GM19239 (cell line): Measurements from ENCODE around the gene VWF.
"Not testable (repeated sequence)": the region's sequence is repeated elsewhere in the genome, so short reads cannot be mapped to it uniquely, and the experiment has no call there.

ENCODE experiments used
- DNase-seq: peaks from one replicate; pipeline ENCODE4 v3.0.0; 2011; ENCODE audit warnings: low spot score; ENCODE audit not compliant: insufficient read length
- FAIRE-seq: peaks from 2 replicates; lab custom pipeline; 2011; peaks lifted over from hg19 to GRCh38; lab: Jason Lieb, UNC

Gene VWF

DNA sequence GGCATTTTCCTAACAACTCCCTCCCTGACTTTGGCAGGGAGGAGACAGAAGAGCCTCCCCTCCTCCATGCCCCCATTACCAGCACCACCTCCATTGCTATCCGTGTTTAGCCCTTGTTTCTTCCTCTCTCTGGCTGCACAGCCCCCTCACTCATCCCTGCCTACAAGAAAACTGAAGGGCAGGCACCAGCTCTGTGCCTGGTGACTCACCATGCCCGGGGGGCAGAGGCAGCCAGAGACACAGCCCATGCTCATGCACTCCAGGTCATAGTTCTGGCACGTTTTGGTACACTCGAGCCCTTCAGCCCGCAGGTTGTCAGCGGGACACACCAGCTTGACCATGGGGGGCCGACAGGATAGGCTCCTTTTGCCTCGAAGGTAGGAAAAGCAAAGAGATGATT, 80.4 kb downstream of the VWF start:
- DNase-seq (no peak), FAIRE-seq (no peak)

DNA sequence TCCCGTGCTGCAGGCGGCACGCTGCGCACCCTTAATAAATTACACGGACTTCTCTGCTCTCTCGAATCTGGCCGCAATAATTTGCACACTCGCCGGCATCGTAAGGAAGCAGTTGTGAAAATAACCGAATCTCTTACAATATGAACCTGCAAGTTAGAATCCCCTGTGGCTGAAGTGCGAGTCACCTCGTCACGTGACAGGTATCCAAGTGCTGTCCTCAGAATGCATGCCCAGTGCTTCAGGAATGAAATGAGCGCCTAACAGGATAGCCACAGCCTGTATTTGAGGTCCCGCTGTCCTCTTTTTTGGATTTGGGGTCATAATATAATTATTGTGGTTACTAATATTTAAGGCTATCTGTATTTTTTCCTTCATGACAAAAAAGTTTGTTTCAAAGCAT, 82.0 kb downstream of the VWF start:
- no peak for DNase-seq
- FAIRE-seq, result no peak

DNA sequence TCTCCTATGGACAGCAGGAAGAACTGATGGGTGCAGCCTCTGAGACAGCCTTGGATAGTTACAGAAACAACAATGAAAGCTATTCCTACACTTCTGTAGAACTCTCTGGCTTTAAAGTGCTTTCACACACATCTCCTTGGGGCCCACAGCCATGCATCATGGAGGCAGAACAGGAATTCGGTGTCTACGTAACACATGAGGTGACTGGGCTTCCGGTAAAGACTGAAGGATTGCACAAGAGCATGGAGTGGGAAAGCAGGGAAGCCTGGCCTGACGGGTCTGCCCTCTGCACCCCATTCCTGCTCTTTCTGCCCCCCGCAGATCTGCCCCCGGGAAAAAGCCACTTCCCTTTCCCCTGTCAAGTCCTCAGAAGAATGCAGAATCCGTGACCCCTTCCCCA, 82.6 kb downstream of the VWF start:
- FAIRE-seq (no peak), DNase-seq (no peak)

GRCh38 chr12:6040815-6041214, 83.7 kb downstream of the VWF start:
- DNase-seq (no peak), FAIRE-seq (no peak)

DNA sequence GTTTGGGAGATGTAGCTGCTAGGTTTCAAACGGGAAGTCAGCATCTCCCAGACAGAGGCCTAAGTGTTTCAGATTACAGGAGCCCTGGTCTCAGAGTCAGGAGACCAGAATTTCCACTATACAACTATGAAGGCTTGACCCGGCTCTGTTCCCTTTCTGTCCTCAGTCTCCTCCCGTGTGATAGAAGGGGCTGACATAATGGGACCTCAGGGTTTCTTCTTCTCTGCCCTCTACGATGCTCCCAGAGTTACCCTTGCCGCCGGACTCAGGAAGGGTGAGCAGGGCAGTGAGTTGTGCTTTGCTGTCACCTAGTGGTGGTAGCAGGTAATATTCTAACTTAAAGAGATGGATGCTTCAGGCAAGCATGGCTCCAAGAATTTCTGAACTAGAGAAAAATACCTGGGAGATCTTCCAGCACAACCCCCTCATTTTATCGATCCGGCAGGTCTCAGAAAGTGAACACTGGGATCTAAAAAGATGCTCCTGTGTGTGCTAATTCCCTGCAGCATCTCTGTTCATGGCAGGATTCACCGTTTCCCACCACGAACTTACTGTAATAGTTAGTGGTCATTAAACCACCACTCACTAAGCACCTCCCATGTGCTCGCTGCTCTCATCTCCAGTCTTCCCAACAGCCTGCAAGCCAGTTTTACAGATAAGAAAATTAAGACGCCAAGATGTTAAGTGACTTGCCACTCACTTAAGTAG, 84.4 kb downstream of the VWF start:
- FAIRE-seq, result peak; percentile 96
- DNase-seq, result peak; percentile 69

GRCh38 chr12:6038160-6038559, 86.3 kb downstream of the VWF start:
- FAIRE-seq, result peak; percentile 39
- DNase-seq, result peak; percentile 34

- no peak for DNase-seq
- FAIRE-seq, result no peak
Measured at GRCh38 chr12:6037459-6037858, 87.0 kb downstream of the VWF start.

- DNase-seq, result no peak
- no peak for FAIRE-seq
Measured at GRCh38 chr12:6036509-6036908, 88.0 kb downstream of the VWF start.

DNA sequence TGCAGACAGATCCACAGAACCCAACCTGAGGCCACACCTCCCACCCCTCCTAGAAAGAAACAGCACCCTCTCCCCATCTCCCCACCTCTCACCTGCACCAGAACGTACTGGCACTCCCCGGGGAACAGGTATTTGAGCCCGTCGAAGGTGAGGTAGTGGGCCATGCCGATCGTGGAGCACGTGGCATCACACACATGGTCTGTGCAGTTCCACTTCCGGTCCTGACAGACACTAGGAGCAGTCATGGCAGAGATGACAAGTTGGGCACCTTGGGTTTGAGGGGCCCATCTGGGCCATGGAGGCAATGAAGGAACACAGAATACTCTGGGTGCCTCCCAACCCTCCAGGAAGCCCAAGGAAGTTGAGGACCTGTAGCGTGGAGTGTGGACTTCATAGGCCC, 89.9 kb downstream of the VWF start:
- no peak for FAIRE-seq
- no peak for DNase-seq

DNA sequence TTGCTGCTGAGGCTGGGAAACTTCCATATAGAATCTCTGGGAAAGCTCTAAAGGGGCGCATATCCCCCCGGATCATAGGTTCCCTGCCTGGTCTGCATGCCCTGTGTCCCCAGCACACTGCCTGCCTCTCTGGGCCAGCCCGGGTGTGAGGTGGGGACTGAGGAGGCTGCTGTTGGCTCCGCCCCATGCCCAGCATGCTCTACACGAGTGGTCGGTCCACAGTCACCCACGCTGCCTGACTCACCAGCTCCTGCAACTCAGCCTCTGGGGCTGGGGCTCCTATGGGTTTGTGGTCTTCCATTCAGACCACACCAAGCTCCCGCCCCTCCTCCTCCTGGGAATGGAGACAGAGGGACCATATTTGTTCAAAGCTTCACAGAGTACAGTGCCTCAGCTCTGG, 90.9 kb downstream of the VWF start:
- DNase-seq (no peak), FAIRE-seq (no peak)

GRCh38 chr12:6032726-6033125, 91.7 kb downstream of the VWF start:
- no peak for FAIRE-seq

DNA sequence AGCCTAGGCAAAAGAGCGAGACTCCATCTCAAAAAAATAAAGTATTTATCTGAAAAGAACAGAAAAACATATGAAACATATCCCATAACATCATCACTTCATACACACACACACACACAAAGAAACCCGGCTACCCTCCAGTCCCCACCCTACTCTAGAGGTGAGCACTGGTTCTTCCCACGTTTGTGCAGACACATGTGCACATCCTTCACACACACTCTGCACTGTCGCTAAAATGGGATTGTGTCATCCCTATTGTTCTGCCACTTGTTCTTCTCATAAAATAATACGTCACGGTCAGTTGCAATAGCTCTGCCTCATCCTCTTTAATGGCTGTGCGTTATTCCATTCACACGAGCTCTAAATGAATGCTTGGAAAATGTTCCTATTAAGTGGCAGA, 93.5 kb downstream of the VWF start:
- FAIRE-seq, result no peak
- DNase-seq, result no peak

More at GRCh38 chr12:6032726-6033125, 91.7 kb downstream of the VWF start:
- no peak for DNase-seq

GRCh38 chr12:6030081-6030480, 94.4 kb downstream of the VWF start:
- DNase-seq (no peak), FAIRE-seq (no peak)

- FAIRE-seq (no peak), DNase-seq (no peak)
Measured at GRCh38 chr12:6029401-6029800, 95.1 kb downstream of the VWF start.

- DNase-seq (no peak), FAIRE-seq (no peak)
Measured at GRCh38 chr12:6026998-6027397, 97.5 kb downstream of the VWF start.

- not testable (repeated sequence) for DNase-seq, FAIRE-seq
Measured at GRCh38 chr12:6025703-6026298, 98.7 kb downstream of the VWF start.

DNA sequence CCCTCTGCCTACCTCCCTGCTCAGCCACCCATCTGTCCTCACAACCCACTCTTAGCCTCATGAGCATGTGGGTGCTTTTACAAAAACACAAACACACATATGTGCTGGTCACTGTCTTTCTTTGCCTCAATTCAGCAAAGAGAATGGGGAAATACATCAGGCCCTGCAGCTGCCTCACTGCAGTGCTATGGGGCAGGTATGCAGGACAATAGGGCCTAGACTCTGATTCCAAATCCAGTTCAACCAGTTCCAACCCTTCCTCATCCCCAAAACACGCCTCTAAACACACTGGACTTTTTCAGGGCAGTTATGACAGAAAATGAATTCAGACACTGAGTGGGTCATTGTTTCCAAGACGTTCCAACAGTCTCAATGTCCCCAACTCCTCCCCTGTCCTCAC, 100.4 kb downstream of the VWF start:
- not testable (repeated sequence) for DNase-seq, FAIRE-seq

- FAIRE-seq, result no peak
Measured at GRCh38 chr12:6020930-6021329, 103.5 kb downstream of the VWF start.

GRCh38 chr12:6020511-6020910, 104.0 kb downstream of the VWF start:
- DNase-seq, FAIRE-seq: not testable (repeated sequence)

More at GRCh38 chr12:6020930-6021329, 103.5 kb downstream of the VWF start:
- DNase-seq, result no peak

GRCh38 chr12:6019256-6019655, 105.2 kb downstream of the VWF start:
- FAIRE-seq, DNase-seq: not testable (repeated sequence)

DNA sequence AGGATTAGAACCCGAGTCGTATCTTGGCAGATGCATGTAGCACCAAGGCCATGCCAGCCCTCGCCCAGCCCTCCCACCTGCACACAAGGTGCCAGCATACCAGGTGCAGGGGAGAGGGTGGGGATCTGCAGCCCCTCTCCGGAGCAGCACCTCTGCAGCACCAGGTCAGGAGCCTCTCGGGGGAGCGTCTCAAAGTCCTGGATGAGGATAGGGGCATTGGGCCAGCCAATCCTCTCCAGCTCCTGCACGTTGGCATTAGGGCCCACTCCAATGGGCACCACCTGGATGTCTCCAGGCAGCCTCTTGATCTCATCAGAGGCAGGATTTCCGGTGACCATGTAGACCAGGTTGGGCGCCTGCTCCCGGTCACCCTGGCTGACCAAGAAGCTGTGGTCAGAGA, 106.2 kb downstream of the VWF start:
- DNase-seq, result no peak
- FAIRE-seq, result no peak

- DNase-seq (no peak), FAIRE-seq (no peak)
Measured at GRCh38 chr12:6016756-6017155, 107.7 kb downstream of the VWF start.
